Cardiac muscle cell (in vitro differentiated cells and primary cell): ENCODE data around the gene LRRFIP2. TPM values are rescaled to one million over a fixed set of nuclear protein-coding genes. Genes with fewer than 3 reads are reported as not detected.

Source experiments
- DNase-seq, 2 donors: peaks; one replicate each; pipeline versions ENCODE4 v3.0.0 to v3.0.0-alpha.2; 2010 to 2017; ENCODE audit warnings: low read depth in 1 of 2, low spot score in 1 of 2
- H3K27ac ChIP-seq: fragments of 200-600 bp; sonication (generic); 2 replicates; pipeline ENCODE4 v1.5.1; 2016
- H3K27me3 ChIP-seq: fragments of 200-600 bp; sonication (generic); 2 replicates; pipeline ENCODE4 v1.6.0; 2016; ENCODE audit warnings: control low read depth
- H3K36me3 ChIP-seq: fragments of 200-600 bp; sonication (generic); 2 replicates; pipeline ENCODE4 v1.5.1; 2016; ENCODE audit warnings: control low read depth
- H3K4me1 ChIP-seq: fragments of 200-600 bp; sonication (generic); 2 replicates; pipeline ENCODE4 v1.8.1; 2017; ENCODE audit warnings: low read depth, mild to moderate bottlenecking, mixed run types
- H3K4me3 ChIP-seq: fragments of 200-600 bp; sonication (generic); 2 replicates; pipeline ENCODE4 v1.5.1; 2016; ENCODE audit warnings: mild to moderate bottlenecking
- H3K9me3 ChIP-seq: fragments of 200-600 bp; sonication (generic); 2 replicates; pipeline ENCODE4 v1.5.1; 2017; ENCODE audit warnings: low read depth, mild to moderate bottlenecking, control low read depth
- polyA plus RNA-seq: library from polyadenylated mRNA; unstranded; fragments of >200 nt; fragmentation: Nextera tagmentation; extraction: Ambion mirVana; gene quantifications from 2 replicates; pipeline ENCODE4 v1.2.1, GENCODE V29; 2016
- total RNA-seq: library from RNA; depleted of rRNA; stranded (reverse); fragments of >200 nt; gene quantifications from 2 replicates; pipeline ENCODE4 v1.2.3, GENCODE V29; 2016
- TF ChIP-seq, protein P1 (sequence below): IDR thresholded peaks from 2 replicates; pipeline ENCODE4 v1.5.1; 2012; ENCODE audit warnings: low read depth, mild to moderate bottlenecking, low read length

Gene LRRFIP2
- total and polyA plus RNA-seq, 2 experiments from 2014 or later: 55.9 to 92.6 TPM

DNA sequence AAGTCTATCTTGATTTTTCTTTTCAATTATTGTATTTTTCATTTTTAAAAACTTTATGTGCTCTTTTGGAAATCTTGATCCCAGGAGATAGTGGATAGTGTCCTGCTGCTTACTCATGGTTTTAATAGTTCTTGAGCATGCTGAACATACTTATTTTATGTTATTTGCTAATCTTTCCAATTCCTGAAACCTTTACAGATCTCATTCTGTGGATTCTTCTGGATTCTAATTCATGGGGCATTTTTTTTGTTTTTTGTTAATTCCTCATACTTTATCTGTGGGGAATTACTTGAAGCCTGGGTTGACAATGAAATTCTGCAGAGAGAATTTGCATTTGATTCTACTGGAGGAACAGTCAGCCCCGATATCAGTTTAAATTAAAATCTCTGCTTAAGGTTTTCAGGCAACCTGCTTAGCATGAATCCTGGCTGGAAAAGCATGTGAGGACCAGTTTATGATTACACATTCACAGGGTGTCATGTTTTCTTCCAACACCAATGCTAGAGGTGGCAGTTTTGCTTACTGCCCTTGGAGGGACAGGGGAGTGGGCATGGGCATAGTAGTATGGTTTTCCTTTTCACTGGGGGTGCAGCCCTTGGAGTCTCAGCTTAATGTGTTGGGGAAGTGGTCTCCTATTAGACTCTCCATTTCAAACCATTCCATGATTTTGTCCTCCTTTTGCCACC lies 135.1 kb downstream of the LRRFIP2 start:
- H3K27me3 ChIP-seq: no peaks in the 10 kb centered on the region
- H3K4me1 ChIP-seq: no peaks in the 10 kb centered on the region
- DNase-seq: no peak
- no peak overlapping the region for H3K27ac ChIP-seq
- TF ChIP-seq, protein P1, sequence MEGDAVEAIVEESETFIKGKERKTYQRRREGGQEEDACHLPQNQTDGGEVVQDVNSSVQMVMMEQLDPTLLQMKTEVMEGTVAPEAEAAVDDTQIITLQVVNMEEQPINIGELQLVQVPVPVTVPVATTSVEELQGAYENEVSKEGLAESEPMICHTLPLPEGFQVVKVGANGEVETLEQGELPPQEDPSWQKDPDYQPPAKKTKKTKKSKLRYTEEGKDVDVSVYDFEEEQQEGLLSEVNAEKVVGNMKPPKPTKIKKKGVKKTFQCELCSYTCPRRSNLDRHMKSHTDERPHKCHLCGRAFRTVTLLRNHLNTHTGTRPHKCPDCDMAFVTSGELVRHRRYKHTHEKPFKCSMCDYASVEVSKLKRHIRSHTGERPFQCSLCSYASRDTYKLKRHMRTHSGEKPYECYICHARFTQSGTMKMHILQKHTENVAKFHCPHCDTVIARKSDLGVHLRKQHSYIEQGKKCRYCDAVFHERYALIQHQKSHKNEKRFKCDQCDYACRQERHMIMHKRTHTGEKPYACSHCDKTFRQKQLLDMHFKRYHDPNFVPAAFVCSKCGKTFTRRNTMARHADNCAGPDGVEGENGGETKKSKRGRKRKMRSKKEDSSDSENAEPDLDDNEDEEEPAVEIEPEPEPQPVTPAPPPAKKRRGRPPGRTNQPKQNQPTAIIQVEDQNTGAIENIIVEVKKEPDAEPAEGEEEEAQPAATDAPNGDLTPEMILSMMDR: no peak
- H3K4me3 ChIP-seq: no peak overlapping the region
- H3K9me3 ChIP-seq: no peaks in the 10 kb centered on the region
- H3K36me3 ChIP-seq: peaks cover 12% of the 10 kb centered on the region

DNA sequence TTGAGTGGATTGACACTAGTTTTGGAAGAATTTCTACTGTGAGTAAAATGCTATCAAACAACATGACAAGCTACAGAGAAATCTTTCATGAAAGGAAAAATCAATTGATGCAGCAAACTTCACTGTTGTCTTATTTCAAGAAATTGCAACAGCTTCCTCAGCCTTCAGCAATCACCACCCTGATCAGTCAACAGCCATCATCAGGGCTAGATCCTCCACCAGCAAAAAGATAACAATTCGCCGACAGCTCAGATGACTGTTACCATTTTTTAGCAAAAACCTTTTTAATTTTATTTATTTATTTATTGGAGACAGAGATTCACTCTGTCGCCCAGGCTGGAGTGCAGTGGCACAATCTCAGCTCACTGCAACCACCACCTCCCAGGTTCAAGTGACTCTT lies 137.0 kb downstream of the LRRFIP2 start:
- no peak overlapping the region for H3K27ac ChIP-seq
- no peak for DNase-seq
- TF ChIP-seq, protein P1: no peak
- no peak overlapping the region for H3K4me3 ChIP-seq
- peaks cover 18% of the 10 kb centered on the region for H3K36me3 ChIP-seq
- no peaks in the 10 kb centered on the region for H3K27me3 ChIP-seq
- no peaks in the 10 kb centered on the region for H3K4me1 ChIP-seq
- no peaks in the 10 kb centered on the region for H3K9me3 ChIP-seq

DNA sequence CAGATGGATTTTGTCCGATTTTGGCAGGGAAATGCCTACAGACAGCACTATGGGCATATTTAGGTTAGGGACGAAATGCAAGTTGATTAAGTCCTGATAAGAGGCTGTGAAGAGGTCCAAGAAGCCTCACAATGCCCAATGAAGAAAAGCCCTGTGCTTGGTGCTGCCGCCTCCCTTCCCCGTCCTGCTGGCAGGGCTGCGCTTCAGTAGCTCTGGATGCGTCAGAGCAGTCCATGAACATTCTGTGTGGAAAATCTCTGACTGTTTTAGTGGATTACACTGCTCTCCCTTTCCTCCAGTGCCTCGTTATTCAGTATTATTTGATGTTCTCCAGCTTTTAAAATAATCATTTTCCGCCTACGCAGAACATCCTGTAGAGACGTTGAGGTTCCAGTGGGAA lies 141.4 kb downstream of the LRRFIP2 start:
- DNase-seq: peak in 1 of 2 donors; percentile 84
- Histone ChIP-seq H3K27ac (no peak overlapping the region), H3K9me3 (no peaks in the 10 kb centered on the region), H3K4me1 (no peaks in the 10 kb centered on the region), H3K27me3 (no peaks in the 10 kb centered on the region), H3K36me3 (peaks cover 26% of the 10 kb centered on the region), H3K4me3 (no peak overlapping the region)
- TF ChIP-seq, protein P1: no peak

DNA sequence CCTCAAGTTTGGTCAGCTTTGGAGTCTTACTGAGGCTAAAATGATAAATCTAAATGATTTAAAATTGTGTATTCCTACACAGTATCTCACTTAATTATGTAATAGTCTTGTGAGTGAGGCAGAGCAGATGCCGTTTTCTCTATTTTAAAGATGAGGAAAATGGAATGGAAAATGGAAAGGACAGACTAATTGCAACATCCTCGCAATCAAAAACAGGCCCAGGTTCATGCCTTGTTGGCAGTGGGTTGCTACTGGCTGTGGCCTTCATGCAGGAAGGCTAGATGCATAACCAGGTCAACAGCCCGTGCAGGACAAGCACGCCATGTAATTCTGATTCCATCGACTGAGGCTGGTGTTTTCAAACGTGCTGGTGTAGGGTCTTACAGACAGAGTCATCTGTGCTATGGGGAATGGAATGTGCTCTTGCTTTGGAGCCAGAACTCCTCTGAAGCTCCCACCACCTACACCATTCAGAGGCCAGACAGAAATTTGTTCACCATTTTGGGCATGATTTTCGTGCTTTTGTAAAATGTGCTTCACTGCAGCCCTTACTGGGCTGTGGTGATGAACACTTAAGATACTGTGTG lies 143.2 kb downstream of the LRRFIP2 start:
- no peak overlapping the region for H3K27ac ChIP-seq

DNA sequence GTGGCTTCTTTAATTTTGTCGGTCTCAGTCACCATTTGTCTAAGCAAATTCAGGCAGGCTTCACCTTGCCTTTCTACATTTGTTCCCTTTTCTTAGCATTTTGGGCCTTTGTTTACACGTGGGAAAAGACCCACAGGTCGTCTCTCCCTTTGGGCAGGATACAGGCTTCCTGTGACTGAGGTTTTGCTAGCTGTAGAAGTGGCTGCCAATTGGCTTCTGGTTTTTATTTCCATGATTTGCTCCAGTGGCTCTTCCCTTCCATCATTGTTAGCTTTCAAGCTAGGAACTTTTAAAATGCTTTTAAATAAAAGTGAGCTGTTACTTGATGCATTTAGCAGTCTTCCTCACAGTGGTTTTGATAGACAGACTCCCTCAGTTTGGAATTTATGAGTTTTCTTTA lies 143.8 kb downstream of the LRRFIP2 start:
- TF ChIP-seq, protein P1: no peak
- Histone ChIP-seq H3K27me3 (no peaks in the 10 kb centered on the region), H3K4me3 (no peak overlapping the region), H3K9me3 (no peaks in the 10 kb centered on the region), H3K4me1 (no peaks in the 10 kb centered on the region), H3K27ac (no peak overlapping the region), H3K36me3 (peaks cover 31% of the 10 kb centered on the region)
- DNase-seq: no peak

More for the DNA sequence above, 143.2 kb downstream of the LRRFIP2 start:
- Histone ChIP-seq H3K4me1 (no peaks in the 10 kb centered on the region), H3K27me3 (no peaks in the 10 kb centered on the region), H3K4me3 (no peak overlapping the region), H3K36me3 (peaks cover 26% of the 10 kb centered on the region), H3K9me3 (no peaks in the 10 kb centered on the region)
- peak in 1 of 2 donors; percentile 36 for DNase-seq
- TF ChIP-seq, protein P1: no peak
